Left lobe of liver (tissue), 2 donors: ENCODE results near the gene TFF2. TPM values are rescaled to one million over a fixed set of nuclear protein-coding genes. Genes with fewer than 3 reads are reported as not detected.

Source experiments
- ATAC-seq: fragments of 200-7000 bp; cut with Tn5 transposase; one replicate; pipeline ENCODE4 v1.9.1; 2020; ENCODE audit warnings: mild to moderate bottlenecking, moderate library complexity
- DNase-seq: peaks from one replicate; pipeline ENCODE4 v3.0.0-alpha.2; 2020; ENCODE audit warnings: low spot score
- total RNA-seq: library from RNA; stranded (reverse); gene quantifications from one replicate; pipeline ENCODE4 v1.2.1, GENCODE V29; 2021
- donor health status: DM: no; HTN: no; CAD: no; lungs with moderate emphysema.
- donor health status: DM: no; HTN: yes; CAD: no.

Gene TFF2, protein sequence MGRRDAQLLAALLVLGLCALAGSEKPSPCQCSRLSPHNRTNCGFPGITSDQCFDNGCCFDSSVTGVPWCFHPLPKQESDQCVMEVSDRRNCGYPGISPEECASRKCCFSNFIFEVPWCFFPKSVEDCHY
- total RNA-seq = 0.25 TPM

DNA sequence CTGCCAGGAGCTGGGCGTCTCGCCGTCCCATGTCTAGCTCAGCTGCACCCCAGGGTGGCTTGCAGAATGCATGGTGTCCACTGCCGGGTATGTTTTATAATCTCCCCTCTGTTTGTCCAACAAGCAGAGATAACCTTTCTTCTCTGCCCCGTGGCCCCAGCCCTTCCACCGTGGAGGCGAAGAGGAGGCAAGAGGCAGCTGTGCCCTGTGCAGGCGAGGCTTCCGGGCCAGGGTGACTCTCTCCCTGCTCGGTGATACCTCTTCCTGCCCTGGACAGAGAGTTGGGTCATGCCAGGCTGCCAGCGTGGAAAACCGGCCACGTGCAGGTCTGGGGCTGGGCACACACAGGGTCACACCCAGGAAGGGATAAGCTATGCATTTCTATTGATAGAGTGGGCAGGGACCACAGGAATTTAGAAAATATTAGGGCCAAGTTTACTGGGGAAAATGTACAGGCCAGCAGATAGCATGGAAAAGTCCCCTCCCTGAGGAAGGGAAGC is at the start of gene TFF2:
TSS of gene TFF2 (minus strand) at position 68 of the 500 bp plus-strand sequence. CDS start at position 31, 37 bp downstream.
- ATAC-seq (no peak), DNase-seq (no peak)

DNA sequence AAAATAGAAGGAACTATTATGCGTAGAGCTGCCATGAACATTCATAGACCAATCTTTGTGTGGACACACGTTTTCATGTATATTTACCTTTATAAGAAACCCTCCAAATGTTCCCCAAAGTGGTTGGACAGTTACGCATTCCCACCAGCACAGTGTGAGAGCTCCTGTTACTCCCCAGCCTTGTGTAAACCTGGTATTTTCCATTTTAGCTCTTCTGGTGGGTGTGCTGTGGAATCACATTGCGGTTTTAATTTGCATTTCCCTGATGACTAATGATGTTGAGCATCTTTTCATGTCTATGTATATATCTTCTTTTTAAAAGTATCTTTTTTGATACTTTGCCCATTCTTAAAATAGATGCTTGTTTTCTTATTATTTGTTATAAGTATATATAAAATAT is 49.7 kb upstream of the TFF2 start:
- ATAC-seq = no peak
- DNase-seq = no peak

DNA sequence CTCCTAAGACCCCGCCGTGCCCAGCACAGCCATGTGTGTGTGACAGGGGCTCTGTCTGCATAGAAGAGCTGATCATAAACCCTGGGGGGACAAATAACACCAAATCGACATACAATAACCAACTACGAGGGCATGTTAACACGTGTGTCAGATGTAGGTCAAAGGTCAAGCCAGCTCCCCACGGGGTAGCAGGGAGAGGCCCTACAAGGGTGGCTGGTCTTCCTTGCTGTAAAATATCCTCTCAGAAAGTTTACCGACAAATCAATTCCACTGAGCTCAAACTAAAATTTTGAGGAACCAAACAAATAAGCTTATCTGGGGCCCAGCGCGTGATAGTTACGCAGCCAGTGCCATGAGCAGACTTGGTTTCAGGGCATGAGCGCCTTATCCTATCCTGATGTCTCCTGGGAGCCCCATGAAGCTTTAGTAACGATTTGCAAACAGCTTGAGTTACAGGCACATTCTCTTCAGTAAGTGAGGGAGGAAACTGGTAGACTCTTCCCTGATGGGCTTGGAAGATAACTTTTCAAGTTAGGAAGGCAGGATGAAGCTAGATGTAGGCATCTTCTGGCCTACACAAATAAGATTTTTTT is 47.7 kb upstream of the TFF2 start:
- ATAC-seq (no peak), DNase-seq (no peak)

DNA sequence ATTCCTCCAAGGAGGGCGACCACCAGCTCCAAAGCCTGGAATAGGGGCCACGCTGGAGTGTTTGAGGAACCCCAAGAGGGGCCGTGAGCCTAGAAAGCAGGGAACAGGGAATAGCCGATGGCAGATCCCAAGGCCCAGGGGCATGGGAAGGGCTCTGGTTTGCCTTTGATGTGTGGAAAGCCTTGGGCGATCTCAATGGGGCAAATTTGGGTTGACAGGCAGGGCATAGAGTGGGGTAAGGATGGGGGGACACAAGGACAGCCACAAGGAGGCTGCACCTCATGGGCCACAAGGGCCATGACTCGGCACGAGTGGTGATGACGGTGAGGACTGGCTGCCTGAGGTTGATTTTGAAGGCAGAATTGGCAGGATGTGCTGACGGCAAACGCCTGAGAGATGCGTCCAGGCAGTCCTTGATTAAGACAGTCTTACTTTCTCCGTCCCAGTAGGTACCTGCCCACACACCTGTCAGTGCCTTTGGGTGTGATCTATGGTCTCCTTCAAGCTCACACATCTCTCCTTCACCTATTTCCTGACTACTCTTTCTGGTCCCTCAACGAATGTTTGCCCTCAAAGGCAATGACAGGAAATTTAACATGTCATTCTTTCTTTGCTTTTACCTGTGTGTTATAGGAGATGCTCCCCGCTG is 47.1 kb upstream of the TFF2 start:
- ATAC-seq (no peak), DNase-seq (no peak)

DNA sequence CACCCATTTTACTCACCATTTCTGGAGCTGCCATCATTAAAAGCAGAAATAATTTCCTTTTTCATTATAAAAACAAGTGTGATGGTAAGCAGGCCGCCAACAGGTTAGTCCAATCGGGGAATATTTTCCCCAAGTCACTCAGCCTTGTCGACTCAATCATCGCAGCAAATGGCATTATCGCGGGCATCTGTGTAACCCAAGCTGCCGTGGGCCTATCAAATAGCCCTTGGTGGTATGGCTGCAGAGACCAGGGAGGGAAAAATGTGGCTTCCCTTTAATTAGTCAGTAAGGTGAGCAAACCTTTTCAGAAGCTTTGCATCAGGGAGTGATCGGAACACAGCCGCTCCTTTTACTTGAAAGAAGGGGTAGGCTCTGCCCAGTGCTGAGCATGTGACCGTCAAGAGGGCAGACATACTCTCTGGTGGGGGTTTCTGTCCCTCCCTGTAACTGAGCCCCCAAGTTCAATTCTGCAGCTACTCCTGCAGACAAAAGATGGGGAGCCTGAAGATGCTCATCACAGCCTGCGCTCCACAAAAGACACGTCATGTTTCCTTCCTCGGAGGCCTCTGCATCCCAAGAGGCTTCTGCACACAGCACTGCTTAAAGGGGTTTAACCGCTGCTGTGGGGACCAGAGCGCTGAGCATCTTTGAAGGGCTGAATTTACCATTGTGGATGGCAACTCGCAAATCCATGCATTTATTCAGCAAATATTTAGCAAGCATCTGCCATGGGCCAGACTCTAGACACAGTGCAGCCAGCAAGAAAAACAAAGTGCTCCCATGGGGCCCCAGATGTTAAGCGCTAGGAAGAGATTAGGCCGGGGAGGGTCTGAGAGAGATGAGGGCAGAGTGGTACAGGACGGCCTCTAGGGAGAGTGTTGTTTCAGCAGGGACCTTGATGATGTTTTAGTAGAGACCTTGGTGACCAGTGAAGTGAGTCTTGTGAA is 46.3 kb upstream of the TFF2 start:
- DNase-seq (no peak), ATAC-seq (no peak)

DNA sequence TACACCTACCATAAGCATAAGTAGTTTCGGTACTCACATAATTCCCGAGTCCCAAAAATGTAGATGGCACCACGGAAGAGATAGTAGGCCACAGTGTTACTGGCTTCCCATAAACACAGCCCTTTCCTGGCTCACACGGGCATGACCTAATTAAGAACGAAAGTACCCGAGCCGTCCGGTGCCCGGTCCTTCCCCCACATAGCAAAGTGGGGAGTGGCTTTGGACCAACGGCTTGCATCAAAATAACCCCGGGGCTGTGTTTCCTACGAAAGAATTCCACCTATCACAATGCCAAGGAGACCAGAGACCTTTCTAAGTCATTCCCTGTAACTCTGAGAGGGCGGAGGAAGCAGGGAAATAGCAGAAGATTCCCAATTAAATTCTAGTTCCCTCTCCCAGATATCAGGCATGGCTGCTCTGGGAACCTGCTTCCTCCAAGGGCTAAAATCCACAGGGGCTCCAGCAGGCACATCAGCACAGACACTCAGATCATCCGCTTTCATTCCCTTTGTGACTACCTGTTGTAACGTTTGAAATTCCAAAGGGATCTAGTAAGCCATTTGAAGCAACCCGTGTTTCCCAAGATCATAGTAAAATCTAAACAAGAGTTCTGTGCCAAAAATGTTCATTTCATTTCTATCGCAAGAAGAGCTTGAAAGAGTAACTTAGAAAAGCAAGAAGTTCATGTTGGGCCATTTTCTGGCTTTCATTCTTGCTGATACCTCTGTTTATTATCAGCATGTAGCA is 45.3 kb upstream of the TFF2 start, which contains the start of gene TMPRSS3:
TSS of gene TMPRSS3 (minus strand) at position 148 of the 747 bp plus-strand sequence. CDS start 635 bp downstream, outside the sequence.
- ATAC-seq (peak; percentile 71), DNase-seq (no peak)

DNA sequence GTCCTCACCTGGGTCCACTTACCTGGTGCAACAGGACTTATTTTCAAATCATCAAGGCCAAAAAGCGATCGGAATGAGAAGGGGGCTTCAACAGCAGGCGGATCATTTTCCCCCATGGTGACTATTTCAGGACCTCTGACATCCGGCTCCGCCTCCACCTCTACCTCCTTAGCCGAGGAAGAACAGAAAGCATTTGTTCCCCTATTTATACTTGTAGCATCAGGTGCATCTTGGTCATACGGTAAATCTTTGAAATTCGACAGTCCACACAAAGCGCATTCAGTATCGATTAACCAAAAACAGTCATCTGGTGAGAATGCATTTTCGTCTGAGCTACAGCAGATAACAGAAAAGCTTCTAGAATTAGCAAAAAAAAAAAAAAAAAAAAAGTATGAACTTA is 44.5 kb upstream of the TFF2 start:
- no peak for ATAC-seq
- no peak for DNase-seq

DNA sequence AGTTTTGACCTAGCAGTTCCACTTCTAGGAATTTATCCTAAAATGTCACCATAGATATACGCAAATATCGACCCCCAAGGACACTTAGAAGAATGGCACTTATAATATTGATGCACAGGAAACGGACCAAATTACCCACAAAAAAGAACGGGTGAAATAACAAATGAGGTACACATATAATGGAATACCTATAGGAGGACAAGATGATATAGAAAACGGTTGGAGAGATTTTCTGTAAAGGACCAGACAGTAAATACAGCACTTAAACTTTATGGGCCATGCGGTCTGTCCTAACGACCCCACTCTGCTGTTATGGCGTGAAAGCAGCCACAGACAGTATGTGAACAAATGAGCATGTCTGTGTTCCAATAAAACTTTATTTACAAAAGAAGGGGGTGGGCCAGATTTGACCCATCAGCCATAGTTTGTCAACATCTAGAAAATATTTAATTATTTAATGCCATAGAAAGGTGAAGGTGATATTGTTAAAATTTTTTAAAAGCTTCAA is 42.7 kb upstream of the TFF2 start:
- no peak for ATAC-seq
- DNase-seq = no peak

DNA sequence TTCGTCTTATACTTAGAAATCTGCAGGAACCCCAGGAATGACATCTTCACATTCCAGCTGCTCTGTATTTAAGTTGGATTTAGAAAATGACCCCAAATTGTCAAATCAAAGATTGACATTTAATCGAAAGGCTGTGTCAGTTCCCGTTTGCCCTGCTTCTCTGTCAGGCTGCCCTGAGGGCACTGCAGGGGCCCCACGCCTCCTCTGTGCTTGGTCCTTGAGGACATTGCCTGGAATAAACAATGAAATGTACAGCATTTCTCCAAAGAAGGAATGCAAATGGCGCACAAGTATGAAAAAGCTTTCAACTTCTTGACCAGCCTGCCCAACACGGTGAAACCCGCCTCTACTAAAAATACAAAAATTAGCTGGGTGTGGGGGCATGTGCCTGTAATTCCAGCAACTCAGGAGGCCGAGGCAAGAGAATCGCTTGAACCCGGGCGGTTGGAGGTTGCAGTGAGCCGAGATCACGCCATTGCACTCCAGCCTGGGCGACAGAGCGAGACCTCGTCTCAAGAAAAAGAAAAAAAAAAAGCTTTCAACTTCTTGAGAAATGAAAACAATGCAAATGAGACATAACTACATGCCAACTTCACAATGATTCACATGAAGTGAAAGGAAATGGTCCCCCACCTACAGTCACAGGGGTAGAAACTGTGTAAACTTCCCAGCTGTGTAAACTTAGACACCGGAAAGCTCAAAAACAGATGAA is 42.1 kb upstream of the TFF2 start:
- DNase-seq (no peak), ATAC-seq (no peak)

DNA sequence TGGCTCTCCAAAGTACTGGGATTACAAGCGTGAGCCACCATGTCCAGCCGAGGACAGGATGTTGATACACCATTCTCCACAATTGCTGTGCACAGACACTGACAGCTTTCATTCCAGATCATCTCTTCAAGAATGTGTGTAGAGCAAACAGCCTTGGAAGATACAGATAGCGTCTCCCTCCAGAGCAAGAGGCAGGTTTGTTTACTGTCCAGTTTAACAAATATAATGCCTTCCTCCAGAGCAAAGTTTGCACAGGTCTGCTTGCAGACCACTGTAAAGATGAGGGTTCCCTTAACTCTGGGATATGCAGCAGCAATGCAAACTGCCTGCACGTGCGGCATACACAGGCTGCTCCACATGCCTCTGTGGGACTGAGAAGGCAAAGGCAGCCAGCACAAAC is 40.5 kb upstream of the TFF2 start:
- DNase-seq = no peak
- ATAC-seq = no peak

DNA sequence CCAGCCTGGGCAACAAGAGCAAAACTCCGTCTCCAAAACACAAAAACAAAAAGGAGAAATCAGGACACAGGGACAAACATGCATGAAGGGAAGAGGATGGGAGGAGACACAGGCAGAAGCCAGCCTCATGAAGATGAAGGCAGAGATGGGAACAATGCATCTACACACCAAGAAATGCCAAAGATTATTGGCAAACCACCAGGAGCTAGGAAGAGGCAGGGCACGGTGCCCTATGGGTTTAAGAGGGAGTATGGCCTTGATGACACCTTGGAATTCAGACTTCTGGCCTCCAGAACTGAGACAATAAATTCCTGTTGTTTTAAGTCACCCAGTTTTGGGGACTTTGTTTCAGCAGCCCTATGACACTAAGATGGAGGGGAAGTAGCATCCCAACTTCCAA is 39.9 kb upstream of the TFF2 start:
- DNase-seq (no peak), ATAC-seq (no peak)

DNA sequence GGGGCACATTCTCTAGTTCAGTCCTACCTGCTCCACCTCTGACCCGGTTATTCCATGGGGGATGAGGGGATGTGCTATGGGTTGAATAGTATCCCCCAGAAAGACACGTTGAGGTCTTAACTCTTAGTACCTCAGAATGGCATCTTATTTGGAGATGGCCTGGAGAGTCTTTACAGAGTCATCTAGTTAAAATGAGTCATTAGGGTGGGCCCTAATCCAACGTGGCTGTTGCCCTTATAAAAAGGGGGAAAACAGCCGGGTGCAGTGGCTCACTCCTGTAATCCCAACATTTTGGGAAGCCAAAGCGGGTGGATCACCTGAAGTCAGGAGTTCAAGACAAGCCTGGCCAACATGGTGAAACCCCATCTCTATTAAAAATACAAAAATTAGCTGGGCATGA is 39.4 kb upstream of the TFF2 start:
- no peak for ATAC-seq
- no peak for DNase-seq

DNA sequence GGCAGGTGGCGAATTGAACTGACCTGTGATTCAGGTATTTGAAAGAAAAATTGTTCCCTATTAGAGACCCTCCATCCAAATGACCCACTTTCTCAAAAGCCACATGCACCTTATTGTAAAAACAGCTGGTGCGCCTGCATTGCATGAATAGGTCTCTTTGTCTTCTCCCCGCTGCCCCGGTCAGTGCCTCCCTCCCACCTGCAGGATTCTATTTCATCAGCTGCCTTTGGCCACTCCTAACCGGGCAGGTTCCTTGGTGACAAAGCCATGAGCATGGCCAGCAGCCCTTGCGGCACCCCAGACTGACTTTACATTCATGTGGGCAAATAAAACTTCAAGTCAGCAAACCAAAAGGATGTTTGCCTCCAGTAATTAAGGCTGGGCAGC is 38.6 kb upstream of the TFF2 start:
- DNase-seq (no peak), ATAC-seq (no peak)

DNA sequence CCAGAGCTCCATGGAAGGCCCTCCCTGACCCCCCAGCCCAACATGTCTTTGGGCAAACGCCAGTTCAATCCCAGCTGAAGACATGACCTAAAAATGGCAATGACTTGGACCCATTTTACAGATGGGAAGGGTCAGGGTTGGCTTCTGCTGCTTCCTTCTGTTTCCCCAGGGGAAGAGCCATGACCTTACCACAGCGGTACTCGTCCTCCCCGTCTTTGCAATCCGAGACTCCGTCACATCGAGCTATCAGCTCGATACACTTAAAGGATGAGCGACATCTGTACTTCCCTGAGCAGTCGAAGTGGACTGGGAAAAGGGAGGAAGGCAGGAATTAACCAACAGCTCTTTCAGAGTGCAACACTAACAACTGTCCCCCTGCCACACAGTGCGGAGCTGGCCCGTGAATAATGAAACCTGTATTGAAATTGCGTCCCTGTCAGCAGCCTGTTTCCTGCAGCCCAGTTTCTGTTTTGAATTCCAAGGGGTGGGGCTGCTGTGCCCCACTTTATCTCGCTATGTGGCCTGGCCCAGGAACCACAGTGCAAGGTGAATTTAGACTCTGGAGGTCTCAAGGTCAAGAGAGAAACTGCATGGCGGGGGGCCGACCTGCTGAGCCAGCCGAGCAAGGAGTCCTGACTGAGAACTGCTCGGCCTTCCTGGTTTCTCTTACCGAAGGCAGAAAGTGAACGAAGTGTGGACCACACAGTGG is 38.1 kb upstream of the TFF2 start:
- no peak for DNase-seq

DNA sequence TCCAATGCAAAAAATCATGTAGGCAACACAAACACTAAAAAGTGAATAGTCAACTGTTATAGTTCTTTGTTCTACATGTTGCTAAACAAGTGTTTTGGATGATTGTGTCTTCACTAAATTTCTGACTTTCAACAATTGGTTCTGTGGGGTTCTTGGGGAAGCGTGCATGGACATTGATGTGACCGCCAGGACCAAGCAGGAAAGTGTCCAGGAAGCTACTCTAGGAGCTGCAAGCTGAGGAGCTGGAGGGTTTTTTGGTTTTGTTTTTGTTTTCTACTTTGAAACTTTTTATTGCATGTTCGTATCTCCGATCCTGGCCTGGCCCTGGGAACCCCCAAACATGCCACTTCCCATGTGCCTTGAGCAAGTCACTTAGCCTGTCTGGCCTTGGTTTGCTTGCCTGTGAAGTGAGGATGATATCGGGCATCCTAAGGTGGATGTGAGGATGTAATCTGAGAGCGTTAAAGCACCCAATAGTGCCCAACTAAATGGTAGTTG is 37.1 kb upstream of the TFF2 start:
- DNase-seq (no peak), ATAC-seq (no peak)

More for the DNA sequence above, 38.1 kb upstream of the TFF2 start:
- ATAC-seq = no peak

DNA sequence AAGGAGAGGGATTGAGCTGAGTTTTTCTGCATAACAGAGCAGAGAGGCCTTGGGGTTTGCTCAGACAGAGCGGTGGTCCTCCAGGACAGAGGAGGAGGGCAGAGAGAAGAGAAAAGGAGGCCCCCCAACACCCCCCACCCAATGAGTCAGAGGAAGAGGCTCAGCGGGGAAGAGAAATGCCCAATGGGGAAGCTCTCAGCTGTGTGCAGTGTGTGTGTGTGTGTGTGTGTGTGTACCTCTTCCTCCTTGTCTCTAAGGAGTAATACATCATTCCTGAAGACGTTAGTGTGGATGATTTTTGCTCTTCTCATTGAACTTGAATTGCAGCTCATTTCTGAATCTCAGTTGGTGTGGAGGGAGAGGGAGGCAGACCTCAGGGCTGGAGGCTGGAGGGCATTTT is 36.4 kb upstream of the TFF2 start:
- no peak for DNase-seq
- ATAC-seq = no peak

DNA sequence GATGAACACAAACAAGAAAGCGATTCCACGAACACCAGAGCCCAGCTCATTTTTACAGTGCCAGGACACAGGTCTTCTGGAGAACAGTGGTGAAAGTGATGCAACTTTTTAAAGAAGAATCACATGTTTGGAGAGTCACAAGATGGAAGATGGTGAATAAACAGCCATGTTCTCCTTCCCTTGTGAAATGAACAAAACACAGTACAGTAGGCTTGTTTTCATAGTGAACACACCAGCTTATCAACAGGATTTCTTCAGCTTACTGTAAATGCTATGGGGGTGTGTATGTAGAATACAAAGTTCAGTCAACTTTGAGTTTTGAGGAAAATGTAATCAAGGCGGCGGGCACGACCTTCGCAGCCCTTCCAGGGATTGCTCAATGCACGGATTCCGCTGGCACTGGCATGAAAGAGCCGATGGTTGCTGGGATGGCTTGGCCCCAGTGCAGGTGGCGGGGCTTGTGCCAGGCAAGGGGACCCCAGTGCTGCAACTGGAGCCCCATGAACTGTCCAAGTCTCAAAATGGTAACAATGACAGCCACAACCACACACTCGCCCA is 35.3 kb upstream of the TFF2 start:
- ATAC-seq (peak; percentile 66), DNase-seq (peak; percentile 73)

DNA sequence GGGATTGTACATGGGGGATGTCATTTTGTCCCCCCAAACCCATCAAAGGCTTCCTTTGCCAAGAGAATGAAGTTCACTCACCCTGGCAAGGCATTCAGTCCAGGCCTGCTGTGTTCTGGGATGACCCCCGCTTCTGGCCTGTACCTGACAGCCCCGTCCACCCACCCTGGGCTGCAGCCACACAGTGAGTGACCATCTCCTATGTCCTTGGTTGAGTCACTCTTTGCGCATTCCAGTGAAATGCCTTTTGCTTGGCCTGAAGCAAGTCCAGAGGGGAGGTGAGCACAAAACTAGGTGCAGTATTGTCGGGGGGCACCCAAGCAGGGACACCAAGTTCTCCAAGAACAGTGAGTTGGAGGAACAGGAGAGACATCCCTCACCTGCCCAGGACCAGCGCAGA is 34.8 kb upstream of the TFF2 start:
- ATAC-seq = no peak
- no peak for DNase-seq

DNA sequence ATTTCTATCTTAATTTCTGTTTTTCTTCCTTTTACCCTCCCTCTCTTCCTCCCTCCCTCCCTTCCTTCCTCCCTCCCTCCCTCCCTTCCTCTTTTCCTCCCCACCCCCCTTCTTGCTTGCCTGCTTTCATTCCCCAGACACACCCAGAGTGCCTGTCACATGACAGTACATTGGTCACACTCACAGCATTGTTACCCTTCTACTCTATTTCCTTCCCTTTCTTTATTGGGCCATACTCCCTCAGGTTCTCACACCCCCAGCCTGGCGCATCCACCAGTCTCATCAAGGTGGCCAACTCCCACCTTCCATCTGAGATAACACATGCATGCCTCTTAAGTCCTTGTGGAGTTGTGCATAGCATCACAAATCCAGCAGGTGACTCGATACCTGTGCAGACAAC is 34.2 kb upstream of the TFF2 start:
- ATAC-seq = no peak
- DNase-seq = no peak
